Uterus (tissue), 4 donors: ENCODE data around the gene FUT8. TPM values are rescaled to one million over a fixed set of nuclear protein-coding genes. Genes with fewer than 3 reads are reported as not detected.
"Not testable (repeated sequence)": the region's sequence is repeated elsewhere in the genome, so short reads cannot be mapped to it uniquely, and the experiment has no call there.

ENCODE experiments used
- DNase-seq, 2 donors: peaks; one replicate each; pipeline ENCODE4 v3.0.0-alpha.2; 2019 to 2020
- H3K27ac ChIP-seq, 2 donors: fragments of 200-600 bp; sonication (generic); 1 replicate in 1 of 2; 2 replicates in 1 of 2; pipeline ENCODE4 v1.5.1; 2016 to 2018
- H3K27me3 ChIP-seq, 2 donors: fragments of 200-600 bp; sonication (generic); one replicate each; pipeline ENCODE4 v1.5.1; 2018 to 2019; ENCODE audit warnings: control low read depth in 1 of 2
- H3K36me3 ChIP-seq, 2 donors: fragments of 200-600 bp; sonication (generic); one replicate each; pipeline ENCODE4 v1.5.1; 2019; ENCODE audit warnings: control low read depth in 1 of 2
- H3K4me1 ChIP-seq, 2 donors: fragments of 200-600 bp; sonication (generic); one replicate each; pipeline ENCODE4 v1.5.1; 2018 to 2019; ENCODE audit warnings: control low read depth in 1 of 2
- H3K4me3 ChIP-seq, 2 donors: fragments of 200-600 bp; sonication (generic); 1 replicate in 1 of 2; 2 replicates in 1 of 2; pipeline ENCODE4 v1.5.1; 2018 to 2019; ENCODE audit warnings: mild to moderate bottlenecking in 1 of 2
- H3K9me3 ChIP-seq, 2 donors: fragments of 200-600 bp; sonication (generic); one replicate each; pipeline ENCODE4 v1.5.1; 2019; ENCODE audit warnings: control low read depth in 1 of 2
- POLR2A ChIP-seq, 2 donors: fragments of 450-650 bp; IDR thresholded peaks; one replicate each; pipeline ENCODE4 v1.6.1; 2016; ENCODE audit warnings: antibody characterized with exemption in 2 of 2, mild to moderate bottlenecking in 1 of 2, moderate library complexity in 1 of 2
- intact Hi-C: fragments of 100-400 bp; cut with DNase I; formaldehyde crosslinking; loops from one replicate; pipeline ENCODE4 v1.15.1; 2023; ENCODE audit warnings: low total_unique reads
- total RNA-seq, 4 donors: library from RNA; depleted of rRNA in 3 of 4; stranded (reverse); fragments of >200 nt in 3 of 4; gene quantifications; one replicate each; pipeline versions ENCODE4 v1.1.0 to v1.2.4, GENCODE V29; 2014 to 2023
- TF ChIP-seq, protein P1 (sequence below), 4 experiments: fragments of 200-600 bp in 2 of 4; fragments of 450-650 bp in 2 of 4; sonication (generic) in 2 of 4; IDR thresholded peaks; one replicate each; pipeline ENCODE4 v1.5.1; 2016 to 2019; ENCODE audit warnings: antibody characterized with exemption in 4 of 4, mild to moderate bottlenecking in 2 of 4, moderate library complexity in 1 of 4
- donor health status: DM: yes; HTN: yes; CAD: no.

Gene FUT8
- total RNA-seq, 4 donors from 2014 or later = 39.2 to 57.6 (median 51.8) TPM

DNA sequence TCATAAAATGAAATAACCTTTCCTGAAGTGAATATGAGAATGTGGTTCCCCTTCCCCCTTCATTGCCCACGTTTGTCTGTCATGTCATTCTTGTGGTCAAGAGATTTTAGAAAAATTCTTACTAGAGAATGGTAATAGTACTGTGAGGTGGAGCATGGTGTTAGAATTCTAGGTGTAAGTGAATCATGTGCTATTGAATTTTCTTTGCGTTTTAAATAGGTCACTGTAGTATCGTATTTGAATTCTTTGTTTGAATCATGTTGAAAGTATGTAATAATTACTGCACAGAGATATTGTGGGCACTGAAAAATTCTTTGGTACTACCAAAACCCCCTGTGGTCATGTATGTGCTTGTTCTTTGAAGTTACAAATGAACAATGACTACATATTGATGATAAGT is 49.9 kb downstream of the FUT8 start:
- Histone ChIP-seq H3K27ac (no peak overlapping the region), H3K27me3 (no peaks in the 10 kb centered on the region), H3K9me3 (no peaks in the 10 kb centered on the region), H3K4me1 (no peaks in the 10 kb centered on the region), H3K36me3 (no peaks in the 10 kb centered on the region), H3K4me3 (no peak overlapping the region)
- TF ChIP-seq, protein P1, sequence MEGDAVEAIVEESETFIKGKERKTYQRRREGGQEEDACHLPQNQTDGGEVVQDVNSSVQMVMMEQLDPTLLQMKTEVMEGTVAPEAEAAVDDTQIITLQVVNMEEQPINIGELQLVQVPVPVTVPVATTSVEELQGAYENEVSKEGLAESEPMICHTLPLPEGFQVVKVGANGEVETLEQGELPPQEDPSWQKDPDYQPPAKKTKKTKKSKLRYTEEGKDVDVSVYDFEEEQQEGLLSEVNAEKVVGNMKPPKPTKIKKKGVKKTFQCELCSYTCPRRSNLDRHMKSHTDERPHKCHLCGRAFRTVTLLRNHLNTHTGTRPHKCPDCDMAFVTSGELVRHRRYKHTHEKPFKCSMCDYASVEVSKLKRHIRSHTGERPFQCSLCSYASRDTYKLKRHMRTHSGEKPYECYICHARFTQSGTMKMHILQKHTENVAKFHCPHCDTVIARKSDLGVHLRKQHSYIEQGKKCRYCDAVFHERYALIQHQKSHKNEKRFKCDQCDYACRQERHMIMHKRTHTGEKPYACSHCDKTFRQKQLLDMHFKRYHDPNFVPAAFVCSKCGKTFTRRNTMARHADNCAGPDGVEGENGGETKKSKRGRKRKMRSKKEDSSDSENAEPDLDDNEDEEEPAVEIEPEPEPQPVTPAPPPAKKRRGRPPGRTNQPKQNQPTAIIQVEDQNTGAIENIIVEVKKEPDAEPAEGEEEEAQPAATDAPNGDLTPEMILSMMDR (IDR thresholded peaks at IDR 0.05) = no peak
- TF ChIP-seq POLR2A (IDR thresholded peaks at IDR 0.05) = no peak
- DNase-seq = no peak
- intact Hi-C loops = no loop called here

DNA sequence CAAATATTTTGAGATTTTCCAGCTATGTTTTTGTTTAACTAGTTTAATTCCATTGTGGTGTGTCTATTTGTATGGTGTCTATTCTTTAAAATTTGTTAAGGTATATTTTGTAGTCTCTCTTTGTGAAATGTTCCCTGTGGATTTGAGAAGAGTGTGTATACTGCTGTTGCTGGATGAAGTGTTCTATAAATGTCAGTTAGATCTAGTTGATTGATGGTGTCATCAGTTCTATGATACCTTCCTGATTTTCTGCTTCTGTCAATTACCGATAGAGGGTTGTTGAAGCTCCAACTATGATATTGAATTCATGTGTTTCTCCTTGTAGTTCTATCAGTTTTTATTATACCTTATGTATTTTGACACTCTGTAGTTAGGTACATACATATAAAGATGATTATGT is 53.1 kb downstream of the FUT8 start:
- H3K9me3 ChIP-seq = no peaks in the 10 kb centered on the region
- no peak overlapping the region for H3K27ac ChIP-seq
- no peaks in the 10 kb centered on the region for H3K36me3 ChIP-seq
- no peaks in the 10 kb centered on the region for H3K27me3 ChIP-seq
- intact Hi-C loops = no loop called here
- no peak for TF ChIP-seq POLR2A (IDR thresholded peaks at IDR 0.05)
- DNase-seq = no peak
- H3K4me1 ChIP-seq = no peaks in the 10 kb centered on the region
- no peak overlapping the region for H3K4me3 ChIP-seq

DNA sequence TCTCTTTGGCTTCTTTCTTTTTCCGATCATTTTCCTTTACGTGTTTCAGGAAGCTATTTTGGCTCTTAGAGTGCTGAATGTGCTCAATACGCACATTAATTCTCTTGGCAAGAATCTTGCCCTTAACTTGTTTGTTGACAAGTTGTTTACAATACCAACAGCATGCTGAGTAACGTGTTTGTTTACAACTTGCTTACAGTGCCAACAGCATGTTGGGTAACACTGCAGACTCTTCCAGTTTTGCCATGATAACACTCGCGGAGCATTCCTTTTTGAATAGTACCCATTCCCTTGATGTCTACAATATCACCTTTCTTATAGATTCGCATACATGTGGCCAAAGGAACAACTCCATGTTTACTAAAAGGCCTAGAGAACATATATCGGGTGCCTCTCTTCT is 55.4 kb downstream of the FUT8 start:
- H3K9me3 ChIP-seq, H3K36me3 ChIP-seq, intact Hi-C loops, H3K27ac ChIP-seq, H3K27me3 ChIP-seq, H3K4me1 ChIP-seq, DNase-seq, H3K4me3 ChIP-seq: not testable (repeated sequence)

DNA sequence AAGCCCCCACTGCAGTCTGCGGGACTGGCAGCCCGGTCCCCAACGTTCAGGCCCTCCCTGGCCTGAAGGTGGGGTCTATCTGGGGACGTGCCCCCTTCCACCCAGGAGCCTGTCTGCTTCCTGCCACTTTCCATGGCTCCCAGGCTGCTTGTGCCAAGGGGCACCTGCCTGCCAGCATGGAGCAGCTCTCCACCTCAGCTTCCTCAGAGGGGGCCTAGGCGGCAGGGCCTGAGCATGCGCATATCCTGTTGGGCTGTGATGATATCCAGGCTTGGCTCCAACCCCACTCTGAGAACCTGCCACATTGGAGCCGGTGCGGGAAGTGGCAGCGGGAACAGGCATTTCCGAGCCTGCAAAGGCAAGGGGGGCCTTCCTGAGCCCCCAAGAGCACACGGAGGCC is 57.4 kb downstream of the FUT8 start:
- H3K27ac ChIP-seq = no peak overlapping the region
- no peaks in the 10 kb centered on the region for H3K36me3 ChIP-seq
- H3K9me3 ChIP-seq = no peaks in the 10 kb centered on the region
- DNase-seq = no peak
- H3K27me3 ChIP-seq = no peaks in the 10 kb centered on the region
- no peak overlapping the region for H3K4me3 ChIP-seq
- no peak for TF ChIP-seq POLR2A (IDR thresholded peaks at IDR 0.05)
- TF ChIP-seq, protein P1 (IDR thresholded peaks at IDR 0.05) = no peak
- intact Hi-C loops = no loop called here
- H3K4me1 ChIP-seq = no peaks in the 10 kb centered on the region

DNA sequence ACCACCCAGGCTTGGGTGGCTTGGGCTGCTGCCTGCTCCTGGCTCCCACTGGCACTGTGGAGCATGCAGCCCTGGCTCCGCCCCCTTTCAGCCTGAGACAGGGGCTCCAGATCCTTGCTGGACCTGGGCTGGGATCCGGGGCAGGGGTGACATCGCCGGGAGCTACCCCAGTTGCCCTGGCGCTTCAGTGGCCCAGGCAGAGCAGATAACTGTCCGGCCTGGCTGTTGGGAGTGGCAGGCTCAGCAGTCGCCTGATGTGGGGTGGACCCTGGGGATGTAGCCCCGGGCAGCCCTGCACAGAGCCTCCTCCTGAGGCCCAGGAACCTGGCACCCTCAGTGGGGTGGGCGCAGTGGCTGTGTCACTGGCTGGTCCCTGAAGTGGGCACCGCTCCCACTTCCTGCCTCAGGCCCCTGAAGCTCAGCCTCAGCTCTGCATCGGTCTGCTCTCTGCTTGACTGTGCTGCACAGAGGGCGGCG is 57.9 kb downstream of the FUT8 start:
- DNase-seq = no peak
- no peaks in the 10 kb centered on the region for H3K36me3 ChIP-seq
- no peaks in the 10 kb centered on the region for H3K9me3 ChIP-seq
- H3K27ac ChIP-seq = no peak overlapping the region
- H3K27me3 ChIP-seq = no peaks in the 10 kb centered on the region
- no peak overlapping the region for H3K4me3 ChIP-seq
- no peak for TF ChIP-seq POLR2A (IDR thresholded peaks at IDR 0.05)
- TF ChIP-seq, protein P1 (IDR thresholded peaks at IDR 0.05) = no peak
- intact Hi-C loops = no loop called here
- no peaks in the 10 kb centered on the region for H3K4me1 ChIP-seq

DNA sequence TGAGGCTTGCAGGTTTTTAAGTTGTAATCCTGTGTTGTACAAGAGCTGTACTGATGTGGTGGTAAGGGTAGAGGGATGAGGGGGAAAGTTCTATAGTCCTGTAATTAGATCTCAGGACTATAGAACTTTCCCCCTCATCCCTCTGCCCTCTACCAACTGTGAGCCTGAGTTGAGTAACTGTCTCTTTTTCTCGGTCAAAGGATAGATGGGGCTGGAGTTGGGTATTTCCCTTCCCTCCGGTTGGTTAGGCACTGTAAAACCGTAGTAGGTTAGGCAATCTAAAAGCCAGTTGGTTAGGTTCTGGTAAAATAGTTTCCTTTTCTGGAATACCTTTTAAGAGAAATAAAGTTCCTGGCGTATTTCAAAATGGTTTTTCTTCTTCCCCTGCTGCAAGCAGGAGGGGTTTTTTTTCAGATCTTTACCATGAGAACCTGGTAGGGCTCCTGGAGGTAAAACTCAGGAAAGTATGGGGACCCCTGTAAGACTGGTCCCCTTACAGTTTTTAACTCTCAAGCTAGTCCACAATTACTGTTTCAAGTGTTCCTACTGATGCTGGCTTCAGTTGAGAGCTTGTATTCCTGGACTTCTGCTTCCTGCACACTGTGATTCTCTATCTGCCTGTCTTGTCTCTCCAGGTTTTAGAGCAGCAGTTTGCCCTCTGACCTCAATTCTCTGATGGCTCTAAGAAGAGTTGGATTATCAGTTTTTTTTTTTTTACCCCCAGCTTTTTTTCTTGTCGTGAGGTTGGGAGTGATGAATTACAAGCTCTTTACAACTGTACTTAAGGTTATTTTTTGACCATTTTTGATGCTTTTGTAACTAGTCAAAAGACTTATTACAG is 58.7 kb downstream of the FUT8 start:
- Histone ChIP-seq H3K4me1 (no peaks in the 10 kb centered on the region), H3K27ac (no peak overlapping the region), H3K36me3 (no peaks in the 10 kb centered on the region), H3K9me3 (no peaks in the 10 kb centered on the region), H3K4me3 (no peak overlapping the region), H3K27me3 (no peaks in the 10 kb centered on the region)
- no peak for DNase-seq
- intact Hi-C loops = no loop called here
- TF ChIP-seq, protein P1 (IDR thresholded peaks at IDR 0.05) = no peak
- no peak for TF ChIP-seq POLR2A (IDR thresholded peaks at IDR 0.05)
